ENCODE data around the gene COL23A1.

Gene COL23A1

DNA sequence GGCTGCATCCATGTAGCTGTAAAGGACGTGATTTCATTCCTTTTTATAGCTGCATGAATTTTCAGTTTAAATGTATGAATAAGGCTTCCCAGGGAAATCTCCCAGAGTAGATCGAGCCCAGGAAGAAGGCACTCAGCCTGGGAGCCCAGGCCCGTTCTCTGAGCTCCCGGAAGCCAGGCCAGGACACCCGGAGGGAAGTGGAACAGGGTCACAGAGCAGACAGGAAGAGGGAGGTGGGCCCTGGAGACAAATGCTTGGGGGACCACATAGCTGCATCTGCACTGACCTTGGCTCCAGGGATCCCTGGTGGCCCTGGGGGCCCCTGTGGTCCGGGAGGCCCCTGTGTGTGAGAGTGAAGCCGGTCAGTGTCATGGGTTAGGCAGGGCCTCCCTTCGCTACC lies 337.9 kb downstream of the COL23A1 start:
- Histone ChIP-seq H3K36me3 (no peaks in the 10 kb centered on the region), H3K4me1 (no peaks in the 10 kb centered on the region), H3K9me3 (no peaks in the 10 kb centered on the region), H3K27me3 (peaks cover 0 to 20% of the 10 kb centered on the region in 2 donors), H3K4me3 (no peak overlapping the region), H3K27ac (no peak overlapping the region)
- no peak for DNase-seq
- TF ChIP-seq, protein P1, sequence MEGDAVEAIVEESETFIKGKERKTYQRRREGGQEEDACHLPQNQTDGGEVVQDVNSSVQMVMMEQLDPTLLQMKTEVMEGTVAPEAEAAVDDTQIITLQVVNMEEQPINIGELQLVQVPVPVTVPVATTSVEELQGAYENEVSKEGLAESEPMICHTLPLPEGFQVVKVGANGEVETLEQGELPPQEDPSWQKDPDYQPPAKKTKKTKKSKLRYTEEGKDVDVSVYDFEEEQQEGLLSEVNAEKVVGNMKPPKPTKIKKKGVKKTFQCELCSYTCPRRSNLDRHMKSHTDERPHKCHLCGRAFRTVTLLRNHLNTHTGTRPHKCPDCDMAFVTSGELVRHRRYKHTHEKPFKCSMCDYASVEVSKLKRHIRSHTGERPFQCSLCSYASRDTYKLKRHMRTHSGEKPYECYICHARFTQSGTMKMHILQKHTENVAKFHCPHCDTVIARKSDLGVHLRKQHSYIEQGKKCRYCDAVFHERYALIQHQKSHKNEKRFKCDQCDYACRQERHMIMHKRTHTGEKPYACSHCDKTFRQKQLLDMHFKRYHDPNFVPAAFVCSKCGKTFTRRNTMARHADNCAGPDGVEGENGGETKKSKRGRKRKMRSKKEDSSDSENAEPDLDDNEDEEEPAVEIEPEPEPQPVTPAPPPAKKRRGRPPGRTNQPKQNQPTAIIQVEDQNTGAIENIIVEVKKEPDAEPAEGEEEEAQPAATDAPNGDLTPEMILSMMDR (IDR thresholded peaks at IDR 0.05), result no peak
- intact Hi-C loops (cut with DNase I; ENCODE audit: low total_unique reads), result no loop called here

DNA sequence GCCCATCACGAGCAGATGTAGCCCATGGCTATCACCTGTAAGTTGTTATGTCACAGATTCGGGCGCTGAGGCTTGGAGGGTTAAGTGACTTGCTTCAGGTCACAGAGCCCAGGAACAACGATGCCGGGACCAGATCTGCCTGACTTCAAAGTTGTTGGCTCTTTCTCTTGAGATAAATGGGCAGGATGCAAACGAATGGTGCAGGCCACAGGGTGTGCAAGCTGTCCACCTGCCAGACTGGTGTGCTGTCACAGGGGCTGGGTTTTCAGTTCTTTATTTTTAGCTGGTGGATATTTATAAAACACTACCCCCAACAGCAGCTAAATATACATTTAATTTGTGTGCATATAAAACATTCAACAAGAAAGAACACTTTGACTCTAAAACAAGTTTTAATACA lies 339.9 kb downstream of the COL23A1 start:
- Histone ChIP-seq H3K36me3 (no peaks in the 10 kb centered on the region), H3K4me3 (no peak overlapping the region), H3K4me1 (no peaks in the 10 kb centered on the region), H3K27me3 (peaks cover 0 to 20% of the 10 kb centered on the region in 2 donors), H3K9me3 (no peaks in the 10 kb centered on the region), H3K27ac (no peak overlapping the region)
- DNase-seq, result no peak
- TF ChIP-seq, protein P1 (IDR thresholded peaks at IDR 0.05), result no peak
- intact Hi-C loops (cut with DNase I; ENCODE audit: low total_unique reads), result no loop called here

DNA sequence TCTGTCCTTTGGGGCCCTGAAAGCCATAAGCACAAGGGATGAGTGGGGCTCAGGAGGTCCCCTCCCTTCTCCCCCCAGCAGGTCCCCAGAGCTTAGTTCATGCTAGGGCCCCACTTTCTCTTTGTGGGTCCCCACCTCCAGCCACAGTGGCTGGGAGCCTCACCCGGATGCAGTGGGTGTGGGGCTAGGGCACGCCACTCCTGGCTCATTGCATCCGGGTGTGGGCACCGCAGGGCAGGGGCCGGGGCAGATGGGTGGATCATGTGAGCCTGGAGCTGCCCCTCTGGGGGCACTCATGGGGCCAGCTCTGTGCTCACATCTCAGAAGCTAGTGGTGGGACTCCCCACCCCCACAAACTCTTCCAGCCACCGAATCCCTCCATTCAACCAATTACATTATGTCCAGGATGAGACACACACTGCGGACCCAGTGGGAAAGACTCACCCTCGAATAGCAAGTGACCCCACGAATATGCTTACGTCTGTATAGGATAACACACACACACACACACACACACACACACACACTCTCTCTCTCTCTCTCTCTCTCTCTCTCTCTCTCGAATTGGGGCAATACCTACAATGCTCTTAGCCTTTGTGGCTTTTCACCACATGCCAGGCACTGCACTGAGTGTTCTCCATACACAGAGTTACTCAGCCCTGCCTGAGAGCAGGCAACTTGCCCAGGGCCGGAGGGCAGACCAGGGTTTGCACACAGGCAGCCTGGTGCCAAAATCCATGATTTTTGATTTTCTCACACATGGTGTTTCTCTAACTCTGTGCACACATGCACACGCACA lies 340.8 kb downstream of the COL23A1 start:
- Histone ChIP-seq H3K4me3 (no peak overlapping the region), H3K4me1 (no peaks in the 10 kb centered on the region), H3K27ac (no peak overlapping the region), H3K27me3 (peaks cover 0 to 17% of the 10 kb centered on the region in 2 donors), H3K9me3 (no peaks in the 10 kb centered on the region), H3K36me3 (no peaks in the 10 kb centered on the region)
- intact Hi-C loops (cut with DNase I; ENCODE audit: low total_unique reads), result no loop called here
- TF ChIP-seq, protein P1 (IDR thresholded peaks at IDR 0.05), result no peak
- DNase-seq, result no peak

DNA sequence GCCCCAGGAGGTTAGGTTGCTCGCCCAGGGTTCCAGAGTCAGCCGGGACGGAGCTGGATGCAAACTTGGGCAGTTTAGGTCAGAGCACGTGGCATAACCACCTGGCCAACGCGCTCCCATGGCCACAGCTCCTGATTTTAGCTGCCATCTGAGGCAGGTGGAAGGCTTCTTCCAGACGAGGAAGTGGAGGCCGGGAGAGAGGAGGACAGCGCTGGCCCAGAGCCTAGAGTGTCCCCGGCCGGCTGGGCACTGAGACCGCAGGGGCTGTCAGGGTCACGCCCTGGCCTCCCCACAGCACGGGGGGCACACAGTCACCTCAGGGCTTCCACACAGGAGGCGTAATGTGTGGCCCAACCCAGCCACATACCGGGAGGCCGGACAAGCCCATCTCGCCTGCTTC lies 341.4 kb downstream of the COL23A1 start:
- Histone ChIP-seq H3K27me3 (peaks cover 0 to 17% of the 10 kb centered on the region in 2 donors), H3K27ac (no peak overlapping the region), H3K36me3 (no peaks in the 10 kb centered on the region), H3K4me3 (no peak overlapping the region), H3K9me3 (no peaks in the 10 kb centered on the region), H3K4me1 (no peaks in the 10 kb centered on the region)
- TF ChIP-seq, protein P1 (IDR thresholded peaks at IDR 0.05), result no peak
- DNase-seq, result no peak
- intact Hi-C loops (cut with DNase I; ENCODE audit: low total_unique reads), result no loop called here

DNA sequence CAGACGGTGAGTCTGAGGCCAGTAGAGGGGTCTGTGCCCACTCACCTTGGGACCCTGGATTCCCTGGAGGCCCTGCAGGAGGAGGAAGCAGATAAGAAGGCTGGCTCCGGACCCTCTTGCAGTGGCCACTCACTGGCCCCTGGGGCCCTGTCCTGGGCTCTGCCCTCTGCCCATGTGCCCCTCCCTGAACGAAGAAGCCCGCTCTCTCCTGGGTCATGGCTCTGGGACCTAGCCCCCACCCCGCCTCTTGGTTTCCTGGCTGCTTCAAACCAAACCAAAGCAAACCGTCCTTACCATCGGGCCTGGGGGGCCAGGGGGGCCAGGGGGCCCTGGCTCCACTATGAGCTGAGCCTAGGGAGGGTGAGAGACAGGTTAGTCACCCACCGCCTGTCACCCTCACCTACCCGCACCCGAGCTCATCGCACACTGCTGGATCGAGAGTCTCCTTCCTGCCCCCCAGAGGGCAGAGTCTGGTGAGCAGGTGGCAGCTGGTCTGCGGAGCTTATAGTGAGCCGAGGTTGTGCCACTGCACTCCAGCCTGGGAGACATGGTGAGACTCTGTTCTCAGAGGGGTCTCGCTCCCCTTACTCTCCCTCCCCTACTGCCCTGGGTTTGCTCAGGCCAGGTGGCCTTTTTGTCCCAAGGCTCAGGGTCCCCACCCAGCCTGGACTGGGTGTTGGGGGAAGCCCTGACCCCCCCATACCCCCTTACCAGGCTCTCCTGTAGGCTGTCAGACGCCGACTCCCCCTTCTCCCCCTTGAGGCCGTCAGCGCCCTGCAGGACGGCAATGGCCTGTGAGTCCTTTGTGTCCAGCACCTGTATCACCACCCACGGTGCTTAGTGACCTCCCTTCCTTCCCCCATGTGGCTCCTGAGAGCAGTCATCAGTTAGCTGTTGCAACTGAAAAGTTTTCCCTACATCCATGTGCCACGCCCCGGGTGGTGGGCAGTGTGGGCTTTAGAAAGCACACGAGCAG lies 342.4 kb downstream of the COL23A1 start:
- peaks cover 0 to 17% of the 10 kb centered on the region in 2 donors for H3K27me3 ChIP-seq
- H3K36me3 ChIP-seq, result no peaks in the 10 kb centered on the region
- H3K9me3 ChIP-seq, result no peaks in the 10 kb centered on the region
- H3K4me3 ChIP-seq, result no peak overlapping the region
- TF ChIP-seq, protein P1 (IDR thresholded peaks at IDR 0.05), result no peak
- no peak for DNase-seq
- no peak overlapping the region for H3K27ac ChIP-seq
- no peaks in the 10 kb centered on the region for H3K4me1 ChIP-seq
- intact Hi-C loops (cut with DNase I; ENCODE audit: low total_unique reads), result no loop called here

All from tibial artery (tissue), 4 donors.